AG09309 (cell line): Measurements from ENCODE around the gene ZNF280D.

ENCODE experiments used
- DNase-seq: peaks from one replicate; pipeline ENCODE4 v3.0.0-alpha.2; 2010; ENCODE audit warnings: low read depth
- H3K4me3 ChIP-seq: 2 replicates; pipeline ENCODE4 v1.5.1; 2011; ENCODE audit warnings: mild to moderate bottlenecking, low read depth, low read length, moderate library complexity; ENCODE audit not compliant: control insufficient read depth
- CTCF ChIP-seq: IDR thresholded peaks from 2 replicates; pipeline ENCODE4 v1.5.1; 2011; ENCODE audit warnings: mild to moderate bottlenecking, low read depth, low read length, inconsistent platforms; ENCODE audit not compliant: insufficient read depth, control insufficient read depth; ENCODE audit errors: missing control alignments

ZNF280D gene

GRCh38 chr15:56613811-56614210, 119.5 kb downstream of the ZNF280D start:
- no peak overlapping the region for H3K4me3 ChIP-seq
- no peak for DNase-seq
- no peak for TF ChIP-seq CTCF

GRCh38 chr15:56608993-56609392, 124.3 kb downstream of the ZNF280D start:
- TF ChIP-seq CTCF: no peak
- no peak overlapping the region for H3K4me3 ChIP-seq
- DNase-seq: no peak

- no peak overlapping the region for H3K4me3 ChIP-seq
- DNase-seq: no peak
- no peak for TF ChIP-seq CTCF
These were observed 125.0 kb downstream of the ZNF280D start for GRCh38 chr15:56608140-56608778.

- DNase-seq: no peak
- TF ChIP-seq CTCF: no peak
- H3K4me3 ChIP-seq: no peak overlapping the region
These were observed 131.1 kb downstream of the ZNF280D start for GRCh38 chr15:56602253-56602652.

GRCh38 chr15:56600380-56600779, 132.9 kb downstream of the ZNF280D start:
- no peak overlapping the region for H3K4me3 ChIP-seq
- no peak for TF ChIP-seq CTCF
- DNase-seq: no peak

DNA sequence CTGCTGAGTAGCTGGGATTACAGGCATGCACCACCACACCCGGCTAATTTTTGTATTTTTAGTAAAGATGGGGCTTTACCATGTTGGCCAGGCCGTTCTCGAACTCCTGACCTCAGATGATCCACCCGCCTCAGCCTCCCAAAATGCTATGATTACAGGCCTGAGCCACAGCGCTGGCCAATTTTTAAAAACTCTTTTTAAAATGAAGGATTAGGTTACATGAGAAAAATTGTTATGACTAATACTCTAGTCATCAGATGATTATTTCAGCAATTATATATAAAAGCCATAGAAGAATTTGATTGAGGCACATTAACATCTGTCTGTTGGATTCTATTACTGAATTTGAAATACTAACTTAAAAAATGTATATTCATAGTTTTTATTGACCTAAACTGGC, 134.3 kb downstream of the ZNF280D start:
- TF ChIP-seq CTCF: no peak
- no peak overlapping the region for H3K4me3 ChIP-seq
- peak; percentile 21 for DNase-seq
